Measurements from ENCODE around the gene TAOK1. TPM values are rescaled to one million over a fixed set of nuclear protein-coding genes. Genes with fewer than 3 reads are reported as not detected.

The TAOK1 gene
- total and polyA plus RNA-seq, 9 donors, result 15.6 to 36.2 (median 32.9) TPM

GRCh38 chr17:29376667-29377270 is 13.4 kb upstream of the TAOK1 start:
- no peaks in the 10 kb centered on the region for H3K9me3 ChIP-seq (replicated peaks; ENCODE audit: control insufficient read depth, low read depth, low read length)
- no peaks in the 10 kb centered on the region for H3K27me3 ChIP-seq (ENCODE audit: control insufficient read depth, insufficient read depth, low read length)
- 11% methylated on average over 1 of the region's 3 CpGs for WGBS (ENCODE audit: insufficient coverage)
- H3K4me1 ChIP-seq (ENCODE audit: control insufficient read depth, insufficient read depth, low read length), result peaks cover 8% of the 10 kb centered on the region
- H3K27ac ChIP-seq (ENCODE audit: low read length), result no peak overlapping the region
- H3K36me3 ChIP-seq (ENCODE audit: control insufficient read depth, insufficient read depth, low read length), result no peaks in the 10 kb centered on the region
- H3K4me3 ChIP-seq (ENCODE audit: low read length), result no peak overlapping the region
- peak; percentile 53 for DNase-seq

GRCh38 chr17:29378500-29378899 is 11.7 kb upstream of the TAOK1 start:
- Histone ChIP-seq H3K4me1 (ENCODE audit: control insufficient read depth, insufficient read depth, low read length) (peaks cover 8% of the 10 kb centered on the region), H3K27ac (ENCODE audit: low read length) (no peak overlapping the region), H3K36me3 (ENCODE audit: control insufficient read depth, insufficient read depth, low read length) (no peaks in the 10 kb centered on the region), H3K9me3 (replicated peaks; ENCODE audit: control insufficient read depth, low read depth, low read length) (no peaks in the 10 kb centered on the region), H3K4me3 (ENCODE audit: low read length) (no peak overlapping the region), H3K27me3 (ENCODE audit: control insufficient read depth, insufficient read depth, low read length) (no peaks in the 10 kb centered on the region)
- WGBS (ENCODE audit: insufficient coverage), result 100% methylated on average over 1 of the region's 4 CpGs
- no peak for DNase-seq

- no peaks in the 10 kb centered on the region for H3K36me3 ChIP-seq (ENCODE audit: control insufficient read depth, insufficient read depth, low read length)
- peak; percentile 9 for DNase-seq
- no peak overlapping the region for H3K4me3 ChIP-seq (ENCODE audit: low read length)
- H3K4me1 ChIP-seq (ENCODE audit: control insufficient read depth, insufficient read depth, low read length), result peaks cover 8% of the 10 kb centered on the region
- H3K27ac ChIP-seq (ENCODE audit: low read length), result peak overlapping the region; percentile 29
- no peaks in the 10 kb centered on the region for H3K9me3 ChIP-seq (replicated peaks; ENCODE audit: control insufficient read depth, low read depth, low read length)
- no peaks in the 10 kb centered on the region for H3K27me3 ChIP-seq (ENCODE audit: control insufficient read depth, insufficient read depth, low read length)
- WGBS (ENCODE audit: insufficient coverage), result 67% methylated on average over 5 of the region's 12 CpGs
Measured at GRCh38 chr17:29379084-29379991, 10.8 kb upstream of the TAOK1 start.

- H3K27ac ChIP-seq (ENCODE audit: low read length), result no peak overlapping the region
- no CpG with 5 or more reads among the region's 1 CpG for WGBS (ENCODE audit: insufficient coverage)
- DNase-seq, result no peak
- H3K27me3 ChIP-seq (ENCODE audit: control insufficient read depth, insufficient read depth, low read length), result no peaks in the 10 kb centered on the region
- H3K9me3 ChIP-seq (replicated peaks; ENCODE audit: control insufficient read depth, low read depth, low read length), result no peaks in the 10 kb centered on the region
- no peaks in the 10 kb centered on the region for H3K36me3 ChIP-seq (ENCODE audit: control insufficient read depth, insufficient read depth, low read length)
- no peak overlapping the region for H3K4me3 ChIP-seq (ENCODE audit: low read length)
- H3K4me1 ChIP-seq (ENCODE audit: control insufficient read depth, insufficient read depth, low read length), result no peaks in the 10 kb centered on the region
Measured at GRCh38 chr17:29383686-29384085, 6.5 kb upstream of the TAOK1 start.

- Histone ChIP-seq H3K27ac (ENCODE audit: low read length) (no peak overlapping the region), H3K4me1 (ENCODE audit: control insufficient read depth, insufficient read depth, low read length) (peaks cover 2% of the 10 kb centered on the region), H3K36me3 (ENCODE audit: control insufficient read depth, insufficient read depth, low read length) (no peaks in the 10 kb centered on the region), H3K9me3 (replicated peaks; ENCODE audit: control insufficient read depth, low read depth, low read length) (no peaks in the 10 kb centered on the region), H3K4me3 (ENCODE audit: low read length) (no peak overlapping the region), H3K27me3 (ENCODE audit: control insufficient read depth, insufficient read depth, low read length) (no peaks in the 10 kb centered on the region)
- DNase-seq, result no peak
- WGBS (ENCODE audit: insufficient coverage), result no CpG with 5 or more reads among the region's 3 CpGs
Measured at GRCh38 chr17:29384901-29385300, 5.3 kb upstream of the TAOK1 start.

GRCh38 chr17:29386760-29387159 is 3.4 kb upstream of the TAOK1 start:
- Histone ChIP-seq H3K4me3 (ENCODE audit: low read length) (no peak overlapping the region), H3K9me3 (replicated peaks; ENCODE audit: control insufficient read depth, low read depth, low read length) (no peaks in the 10 kb centered on the region), H3K27me3 (ENCODE audit: control insufficient read depth, insufficient read depth, low read length) (no peaks in the 10 kb centered on the region), H3K27ac (ENCODE audit: low read length) (no peak overlapping the region), H3K36me3 (ENCODE audit: control insufficient read depth, insufficient read depth, low read length) (no peaks in the 10 kb centered on the region), H3K4me1 (ENCODE audit: control insufficient read depth, insufficient read depth, low read length) (peaks cover 5% of the 10 kb centered on the region)
- no peak for DNase-seq
- 85% methylated on average over 4 of the region's 4 CpGs for WGBS (ENCODE audit: insufficient coverage)

GRCh38 chr17:29388937-29389336 is 1.2 kb upstream of the TAOK1 start:
- 94% methylated on average over 2 of the region's 9 CpGs for WGBS (ENCODE audit: insufficient coverage)
- Histone ChIP-seq H3K27me3 (ENCODE audit: control insufficient read depth, insufficient read depth, low read length) (no peaks in the 10 kb centered on the region), H3K4me3 (ENCODE audit: low read length) (no peak overlapping the region), H3K27ac (ENCODE audit: low read length) (no peak overlapping the region), H3K4me1 (ENCODE audit: control insufficient read depth, insufficient read depth, low read length) (peaks cover 5% of the 10 kb centered on the region), H3K36me3 (ENCODE audit: control insufficient read depth, insufficient read depth, low read length) (no peaks in the 10 kb centered on the region), H3K9me3 (replicated peaks; ENCODE audit: control insufficient read depth, low read depth, low read length) (no peaks in the 10 kb centered on the region)
- DNase-seq, result no peak

- H3K27me3 ChIP-seq (ENCODE audit: control insufficient read depth, insufficient read depth, low read length), result no peaks in the 10 kb centered on the region
Measured at GRCh38 chr17:29390851-29391631, 878 bp downstream of the TAOK1 start.

GRCh38 chr17:29393436-29393835 is 3.3 kb downstream of the TAOK1 start:
- H3K4me3 ChIP-seq (ENCODE audit: low read length), result no peak overlapping the region
- peaks cover 5% of the 10 kb centered on the region for H3K4me1 ChIP-seq (ENCODE audit: control insufficient read depth, insufficient read depth, low read length)
- no peak overlapping the region for H3K27ac ChIP-seq (ENCODE audit: low read length)
- DNase-seq, result peak; percentile 16
- H3K27me3 ChIP-seq (ENCODE audit: control insufficient read depth, insufficient read depth, low read length), result no peaks in the 10 kb centered on the region
- no peaks in the 10 kb centered on the region for H3K9me3 ChIP-seq (replicated peaks; ENCODE audit: control insufficient read depth, low read depth, low read length)
- H3K36me3 ChIP-seq (ENCODE audit: control insufficient read depth, insufficient read depth, low read length), result peaks cover 3% of the 10 kb centered on the region

More at GRCh38 chr17:29390851-29391631, 878 bp downstream of the TAOK1 start:
- Histone ChIP-seq H3K4me3 (ENCODE audit: low read length) (peak overlapping the region; percentile 92), H3K4me1 (ENCODE audit: control insufficient read depth, insufficient read depth, low read length) (peaks cover 5% of the 10 kb centered on the region), H3K27ac (ENCODE audit: low read length) (peak overlapping the region; percentile 92), H3K9me3 (replicated peaks; ENCODE audit: control insufficient read depth, low read depth, low read length) (no peaks in the 10 kb centered on the region), H3K36me3 (ENCODE audit: control insufficient read depth, insufficient read depth, low read length) (no peaks in the 10 kb centered on the region)
- peak; percentile 53 for DNase-seq
- WGBS (ENCODE audit: insufficient coverage), result 0% methylated on average over 5 of the region's 28 CpGs

- 100% methylated on average over 2 of the region's 4 CpGs for WGBS (ENCODE audit: insufficient coverage)
- H3K9me3 ChIP-seq (replicated peaks; ENCODE audit: control insufficient read depth, low read depth, low read length), result no peaks in the 10 kb centered on the region
- H3K27ac ChIP-seq (ENCODE audit: low read length), result no peak overlapping the region
- no peak for DNase-seq
- peaks cover 5% of the 10 kb centered on the region for H3K4me1 ChIP-seq (ENCODE audit: control insufficient read depth, insufficient read depth, low read length)
- no peak overlapping the region for H3K4me3 ChIP-seq (ENCODE audit: low read length)
- no peaks in the 10 kb centered on the region for H3K27me3 ChIP-seq (ENCODE audit: control insufficient read depth, insufficient read depth, low read length)
- H3K36me3 ChIP-seq (ENCODE audit: control insufficient read depth, insufficient read depth, low read length), result peaks cover 10% of the 10 kb centered on the region
Measured at GRCh38 chr17:29394761-29395160, 4.6 kb downstream of the TAOK1 start.
